HG03280 (cell line): ENCODE measurements around the gene LRRC75A.

Source experiments
- ATAC-seq: cut with Tn5 transposase; IDR thresholded peaks from one replicate; pipeline ENCODE4 v1.9.1; 2021; ENCODE audit warnings: mild to moderate bottlenecking, moderate library complexity; ENCODE audit not compliant: unreplicated experiment

LRRC75A gene

GRCh38 chr17:16473044-16474011 is 18.7 kb downstream of the LRRC75A start:
- ATAC-seq: no peak

DNA sequence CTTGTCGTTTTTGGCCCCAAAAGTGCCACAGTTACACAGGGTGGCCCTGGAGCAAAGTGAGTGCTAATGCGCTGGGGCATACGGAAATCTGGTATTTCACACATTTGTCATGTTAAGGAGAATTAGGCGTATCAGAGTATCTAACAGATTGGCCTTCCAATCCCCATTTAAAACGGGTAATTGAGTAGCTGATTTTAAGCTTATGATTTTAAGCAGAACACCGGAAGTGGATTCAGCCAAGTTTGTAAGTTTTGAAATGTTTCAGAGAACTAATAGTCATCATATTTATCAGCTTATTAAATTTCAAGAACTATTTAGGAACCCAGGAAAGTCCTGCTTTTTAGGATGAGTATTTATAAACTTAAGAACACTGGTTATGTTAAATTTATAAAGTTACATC is 19.5 kb downstream of the LRRC75A start:
- no peak for ATAC-seq

GRCh38 chr17:16471295-16471694 is 20.7 kb downstream of the LRRC75A start:
- ATAC-seq: no peak

DNA sequence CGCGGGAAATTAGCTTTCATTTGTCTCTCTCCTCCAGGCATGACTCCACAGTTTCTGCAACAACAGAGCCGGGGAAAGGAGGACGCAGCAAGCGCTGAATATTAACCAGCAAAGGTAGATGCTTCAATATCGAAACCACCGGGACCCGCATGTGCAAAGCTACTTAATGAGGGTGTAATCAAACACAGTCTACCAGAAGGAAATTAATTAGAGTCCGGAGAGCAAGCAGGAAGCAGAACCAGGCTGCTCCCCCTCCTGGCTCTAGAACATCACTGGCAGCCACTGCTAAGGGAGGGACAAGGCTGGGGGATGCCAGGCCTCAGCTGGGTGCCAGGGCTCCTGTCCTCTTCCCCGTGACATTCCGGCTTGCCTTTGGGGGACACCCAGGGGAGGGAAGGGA is 21.7 kb downstream of the LRRC75A start:
- ATAC-seq: no peak

DNA sequence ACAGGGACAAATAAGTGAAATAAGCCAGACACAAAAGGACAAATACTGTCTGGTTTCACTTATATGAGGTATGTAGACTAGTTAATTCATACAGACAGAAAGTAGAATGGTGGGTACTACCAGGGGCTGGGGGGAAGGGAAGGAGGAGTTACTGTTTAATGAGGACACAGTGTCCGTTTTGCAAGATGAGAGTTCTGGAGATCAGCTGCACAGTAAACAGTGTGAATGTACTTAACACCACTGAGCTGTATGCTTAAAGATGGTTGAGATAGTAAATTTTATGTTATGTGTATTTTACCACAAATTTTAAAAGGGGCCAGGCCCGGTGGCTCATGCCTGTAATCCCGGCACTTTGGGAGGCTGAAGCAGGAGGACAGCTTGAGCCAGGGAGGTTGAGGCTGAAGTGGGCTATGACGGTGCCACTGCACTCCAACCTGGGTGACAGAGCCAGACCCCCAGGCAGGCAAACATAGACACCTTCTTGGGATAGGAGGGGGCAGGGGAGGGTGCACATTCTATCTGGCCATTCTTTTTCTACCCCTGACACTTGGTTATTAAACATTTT is 23.5 kb downstream of the LRRC75A start:
- no peak for ATAC-seq

DNA sequence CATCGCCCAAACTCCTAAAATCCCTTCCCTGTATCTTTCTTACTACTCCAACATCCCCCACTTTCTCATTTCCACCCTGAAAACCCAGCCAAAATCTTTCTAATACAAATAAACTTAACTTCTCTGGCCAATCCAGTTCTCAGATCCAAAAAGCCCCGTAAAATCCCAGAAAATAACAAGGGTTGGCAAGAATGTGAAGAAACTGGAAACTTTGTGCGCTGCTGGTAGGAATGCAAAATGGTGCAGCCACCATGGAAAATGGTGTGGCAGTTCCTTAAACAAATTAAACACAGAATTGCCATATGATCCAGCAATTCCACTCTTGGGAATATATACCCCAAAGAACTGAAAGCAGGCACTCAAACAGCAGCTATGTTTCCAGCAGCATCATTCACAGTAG is 24.1 kb downstream of the LRRC75A start:
- no peak for ATAC-seq

- no peak for ATAC-seq
Measured at GRCh38 chr17:16467044-16467443, 24.9 kb downstream of the LRRC75A start.

DNA sequence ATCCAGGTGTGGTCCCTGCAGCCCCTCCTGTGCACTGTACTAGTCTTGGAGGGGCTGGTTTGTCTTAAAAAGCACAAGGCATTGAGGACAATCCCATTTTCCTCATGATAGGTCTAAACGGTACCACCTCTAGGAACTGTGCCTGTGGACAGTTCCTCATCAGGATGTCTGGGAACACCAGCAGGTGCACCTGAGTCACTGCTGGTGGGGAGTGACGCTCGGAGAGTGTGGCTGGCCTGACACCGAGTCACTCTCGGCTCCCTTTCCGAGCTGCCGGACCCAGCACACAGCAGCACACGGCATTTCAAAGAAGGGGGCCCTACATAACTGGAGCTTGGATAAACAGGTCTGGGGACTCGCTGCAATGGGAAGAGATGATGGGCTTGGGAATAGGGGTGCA is 25.6 kb downstream of the LRRC75A start:
- ATAC-seq: no peak

DNA sequence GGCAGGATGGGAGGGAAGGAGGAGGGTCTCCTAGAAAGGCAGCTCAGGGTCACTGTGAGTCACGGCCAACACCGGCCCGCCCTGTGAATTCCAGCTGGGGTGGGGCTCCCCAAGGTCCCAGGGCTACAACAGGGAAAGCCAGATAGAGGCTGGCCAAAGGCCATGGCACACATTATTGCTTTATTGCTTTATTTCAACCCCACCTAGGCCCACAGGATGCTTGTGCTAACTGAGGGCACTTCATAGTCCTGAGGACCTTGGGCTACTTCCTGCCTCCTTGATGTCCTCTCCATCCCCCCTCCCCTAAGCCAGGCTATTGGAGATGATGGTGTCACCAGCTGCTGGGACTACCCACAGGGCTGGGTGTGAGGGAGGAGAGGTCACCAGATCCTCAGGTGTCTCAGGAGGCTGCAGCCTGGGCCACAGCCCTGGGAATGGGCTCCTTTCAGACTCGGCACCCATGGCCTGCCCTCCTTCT is 26.1 kb downstream of the LRRC75A start:
- ATAC-seq: no peak

DNA sequence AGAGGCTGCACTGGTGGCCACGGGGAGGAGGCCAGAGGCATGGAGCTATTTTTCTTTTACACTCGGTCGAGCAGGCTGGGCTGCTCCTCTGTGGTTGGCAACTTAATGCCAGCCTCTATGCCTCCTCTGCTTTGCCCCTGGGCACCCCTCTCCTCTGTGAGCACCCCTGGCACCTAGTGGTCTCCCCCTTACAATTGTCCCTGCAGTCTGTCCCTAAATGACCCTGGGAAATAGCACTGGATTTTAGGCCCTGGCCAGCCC is 27.0 kb downstream of the LRRC75A start:
- ATAC-seq: no peak

GRCh38 chr17:16464303-16465051 is 27.5 kb downstream of the LRRC75A start:
- no peak for ATAC-seq

DNA sequence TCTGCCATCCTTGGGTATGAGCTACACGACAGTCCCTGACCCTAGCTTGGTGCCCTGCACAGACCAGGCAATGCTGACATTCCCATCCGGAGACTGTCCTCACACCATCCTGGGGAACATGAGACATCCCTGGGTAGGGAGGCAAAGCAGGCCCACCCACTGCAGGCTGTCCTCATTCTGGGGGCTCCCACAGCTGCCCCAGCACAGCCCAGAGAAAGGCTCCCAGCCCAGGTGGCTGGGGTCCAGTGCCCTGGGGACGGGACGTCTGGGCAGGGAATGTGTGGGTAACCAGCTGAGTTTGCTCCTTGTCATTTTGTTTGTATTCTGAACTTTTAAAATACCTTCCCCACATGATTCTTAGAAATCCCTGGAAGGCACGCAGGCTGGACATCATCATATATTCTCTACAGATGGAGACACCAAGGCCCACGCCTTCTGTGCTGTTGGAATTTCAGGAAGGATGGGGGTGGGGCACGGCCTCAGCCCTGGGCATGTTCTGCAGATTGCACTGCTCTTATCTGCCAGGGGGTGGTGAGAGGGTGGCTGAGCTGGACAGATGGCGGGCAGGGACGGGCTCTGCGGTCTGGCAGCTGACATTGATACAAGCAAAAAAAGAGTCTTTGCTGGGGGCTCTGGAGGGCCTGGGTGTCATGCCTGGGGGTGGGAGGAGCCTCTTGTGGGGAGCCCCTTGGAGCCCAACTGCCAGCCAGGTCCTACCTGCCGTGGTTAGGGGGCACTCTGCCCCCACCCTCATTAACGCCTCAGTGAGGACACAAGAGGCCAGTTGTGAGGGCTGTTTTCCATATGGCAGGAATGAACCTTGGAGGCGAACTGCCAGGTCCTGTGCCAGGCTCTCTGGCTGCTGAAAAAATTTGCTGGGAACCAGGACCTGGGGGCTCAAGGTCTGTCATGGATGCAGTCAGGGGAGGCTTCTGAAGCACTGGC is 28.4 kb downstream of the LRRC75A start:
- no peak for ATAC-seq

DNA sequence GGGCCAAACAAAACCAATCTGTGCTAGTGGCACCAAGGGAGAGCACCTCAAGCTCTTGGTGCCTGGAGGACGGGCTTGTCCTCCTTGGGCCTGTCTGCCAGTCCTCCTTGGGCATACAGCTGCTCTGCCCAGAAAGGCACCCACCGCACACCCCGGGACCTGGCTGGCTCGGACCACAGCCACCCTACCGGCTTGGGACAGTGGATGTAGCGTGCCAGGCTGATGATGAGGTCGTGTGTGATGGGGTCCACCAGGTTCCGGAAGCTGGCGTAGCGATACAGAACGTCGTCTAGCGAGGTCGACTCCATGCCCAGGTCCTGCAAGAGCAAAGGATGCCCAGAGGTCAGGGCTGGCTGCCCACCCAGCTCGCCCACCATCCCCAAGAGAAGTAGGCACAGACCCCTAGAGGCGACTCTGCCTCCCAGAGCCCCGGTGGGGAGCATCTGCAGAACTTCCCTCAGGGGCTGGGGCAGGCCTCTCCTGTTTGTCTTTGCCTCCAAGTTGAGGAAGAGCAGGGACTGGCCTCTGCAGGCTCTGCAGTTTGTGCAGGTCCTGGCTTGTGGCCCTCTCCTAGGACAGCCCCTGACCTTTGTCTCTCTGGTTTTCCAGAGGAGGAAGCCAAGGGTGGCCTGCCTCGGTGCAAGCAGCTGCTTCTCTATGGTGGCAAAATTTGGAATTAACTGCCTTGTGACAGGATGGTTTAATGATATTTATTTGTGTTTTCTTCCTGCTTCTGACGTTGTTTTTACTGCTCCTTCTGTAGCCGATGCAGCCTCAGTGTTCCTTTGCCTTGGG is 29.7 kb downstream of the LRRC75A start:
- ATAC-seq: no peak

GRCh38 chr17:16461606-16461866 is 30.5 kb downstream of the LRRC75A start:
- no peak for ATAC-seq

DNA sequence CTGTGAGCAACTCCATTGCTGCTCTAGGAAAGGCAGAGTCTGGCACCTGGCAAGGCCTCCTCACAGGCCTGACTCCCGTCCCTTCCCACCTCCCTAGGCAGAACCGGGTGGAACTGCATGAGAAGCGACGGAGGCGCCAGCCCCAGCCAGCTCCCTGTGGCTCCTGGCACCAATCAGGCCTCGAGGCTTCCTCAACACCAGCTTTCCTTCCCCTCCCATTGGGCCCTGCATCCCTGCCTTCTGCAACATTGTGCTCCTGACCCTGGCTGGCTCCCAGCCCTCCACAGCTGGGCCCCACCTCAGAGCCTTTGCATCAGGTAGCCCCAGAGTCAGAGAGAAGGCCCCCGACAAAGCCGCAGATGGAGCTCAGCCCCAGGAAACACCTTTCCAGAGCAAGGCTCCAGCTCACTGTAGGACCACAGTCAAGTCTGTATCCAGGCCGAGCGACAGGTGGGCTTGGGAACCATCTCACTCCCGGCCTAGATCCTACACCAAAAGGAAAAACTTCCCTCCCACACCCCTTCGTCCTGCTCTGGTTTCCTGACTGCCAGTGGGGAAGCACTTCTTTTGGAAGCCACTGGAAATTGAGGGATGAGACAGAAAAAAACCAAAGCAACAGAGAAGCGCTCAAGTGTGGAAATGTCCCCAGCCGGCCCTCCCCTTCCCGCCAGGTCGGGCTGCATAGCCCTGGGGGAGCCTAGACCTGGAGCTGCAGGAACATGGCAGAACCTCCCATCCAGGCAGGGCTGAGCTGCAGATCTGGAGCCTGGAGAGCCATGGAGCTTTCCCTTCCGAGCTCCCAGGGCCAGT is 31.0 kb downstream of the LRRC75A start:
- no peak for ATAC-seq

- ATAC-seq: no peak
Measured at GRCh38 chr17:16459855-16460550, 32.0 kb downstream of the LRRC75A start.

- ATAC-seq: no peak
Measured at GRCh38 chr17:16459271-16459670, 32.7 kb downstream of the LRRC75A start.

DNA sequence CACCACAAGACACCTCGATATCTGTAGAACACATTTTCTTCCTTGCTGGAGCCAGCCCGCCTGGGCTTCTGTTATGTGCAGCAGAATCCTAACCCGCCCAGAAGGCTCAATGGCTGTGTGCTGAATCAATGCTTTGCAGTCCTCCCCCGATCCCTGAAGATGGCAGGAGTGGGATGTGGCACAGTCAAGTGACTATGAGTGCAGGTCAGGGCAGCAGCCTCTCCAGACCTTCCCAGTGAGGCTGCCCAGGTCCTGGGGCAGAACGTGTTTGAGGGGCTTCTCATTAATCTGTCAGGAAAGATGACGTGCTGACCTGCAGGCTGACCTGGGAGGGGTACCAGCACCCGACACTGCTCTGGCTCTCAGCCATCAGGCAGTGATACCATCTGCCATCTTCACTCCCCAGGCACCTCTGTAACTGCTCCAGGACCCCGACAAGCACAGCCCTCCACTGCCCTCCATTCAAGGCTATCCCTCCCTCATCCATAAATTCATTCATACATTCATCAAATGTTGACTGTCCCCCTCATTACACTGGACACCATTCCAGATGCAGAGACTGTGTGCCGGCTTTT is 35.2 kb downstream of the LRRC75A start:
- ATAC-seq: no peak
